HG03432 (cell line): ENCODE measurements around the gene THBD.

Source experiments
- ATAC-seq: cut with Tn5 transposase; IDR thresholded peaks from one replicate; pipeline ENCODE4 v1.9.1; 2021; ENCODE audit warnings: mild to moderate bottlenecking, moderate library complexity; ENCODE audit not compliant: unreplicated experiment

The THBD gene

GRCh38 chr20:23084845-23085365, 35.4 kb upstream of the THBD start:
- ATAC-seq, result no peak

- ATAC-seq, result no peak
These were observed 34.9 kb upstream of the THBD start for GRCh38 chr20:23084282-23084844.

GRCh38 chr20:23083553-23084220, 34.2 kb upstream of the THBD start:
- ATAC-seq, result no peak

DNA sequence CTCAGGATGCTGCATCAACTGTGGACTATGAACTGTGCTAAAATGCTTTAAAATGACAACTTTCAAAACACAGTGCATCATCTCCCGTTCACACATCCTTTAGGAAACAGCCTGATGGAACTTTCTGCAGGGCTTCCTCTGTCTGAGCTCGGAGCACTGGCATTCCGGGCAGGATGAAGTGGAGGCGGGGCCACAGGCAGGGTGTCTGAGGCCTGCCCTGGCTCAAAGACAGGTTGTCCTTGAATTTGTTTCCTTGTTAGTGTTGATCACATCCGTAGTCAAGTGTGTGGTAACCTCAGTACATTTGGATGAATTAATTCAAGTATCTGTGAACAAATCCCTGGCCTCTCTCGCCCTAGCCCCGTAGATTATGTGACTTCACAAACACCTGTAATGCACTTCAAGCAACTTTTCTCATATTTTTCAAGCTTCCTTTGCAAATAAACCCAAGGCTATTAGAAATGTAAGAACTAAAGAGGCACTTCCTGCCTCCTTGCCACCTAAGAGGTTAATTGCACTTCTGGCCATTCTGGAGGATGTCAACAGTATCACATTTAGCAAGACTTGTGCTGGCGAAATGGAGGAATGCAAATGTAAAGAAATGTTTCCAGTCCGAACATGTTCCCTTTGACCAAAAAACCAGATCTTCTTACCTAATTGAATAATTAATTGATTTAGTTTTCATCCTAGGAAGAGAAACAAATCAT, 33.5 kb upstream of the THBD start:
- ATAC-seq, result no peak

GRCh38 chr20:23081263-23081819, 31.9 kb upstream of the THBD start:
- ATAC-seq, result no peak

GRCh38 chr20:23080521-23080920, 31.0 kb upstream of the THBD start:
- ATAC-seq, result no peak

DNA sequence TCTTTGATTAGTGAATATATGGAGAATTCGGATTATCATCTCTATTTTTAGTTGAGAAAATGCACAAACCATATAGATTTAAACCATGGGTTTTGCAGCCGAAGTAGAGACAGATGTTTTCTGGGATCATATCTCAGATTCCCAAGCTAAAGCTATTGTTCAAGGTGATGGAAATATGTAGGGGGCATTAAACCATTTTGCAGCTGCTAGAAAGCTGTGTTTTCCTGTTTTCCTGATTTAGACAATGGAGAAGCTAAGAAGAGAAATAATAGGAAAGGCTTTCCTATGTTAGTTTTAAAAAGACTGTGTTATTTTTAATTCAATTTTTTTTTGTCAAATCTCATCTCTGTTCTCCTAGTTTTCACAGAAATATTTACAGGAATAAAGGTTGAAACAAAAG, 30.5 kb upstream of the THBD start:
- no peak for ATAC-seq

GRCh38 chr20:23079016-23079351, 29.5 kb upstream of the THBD start:
- no peak for ATAC-seq

GRCh38 chr20:23078351-23079015, 29.0 kb upstream of the THBD start:
- no peak for ATAC-seq

GRCh38 chr20:23077277-23077676, 27.8 kb upstream of the THBD start:
- no peak for ATAC-seq

GRCh38 chr20:23074052-23074451, 24.6 kb upstream of the THBD start:
- ATAC-seq, result no peak

DNA sequence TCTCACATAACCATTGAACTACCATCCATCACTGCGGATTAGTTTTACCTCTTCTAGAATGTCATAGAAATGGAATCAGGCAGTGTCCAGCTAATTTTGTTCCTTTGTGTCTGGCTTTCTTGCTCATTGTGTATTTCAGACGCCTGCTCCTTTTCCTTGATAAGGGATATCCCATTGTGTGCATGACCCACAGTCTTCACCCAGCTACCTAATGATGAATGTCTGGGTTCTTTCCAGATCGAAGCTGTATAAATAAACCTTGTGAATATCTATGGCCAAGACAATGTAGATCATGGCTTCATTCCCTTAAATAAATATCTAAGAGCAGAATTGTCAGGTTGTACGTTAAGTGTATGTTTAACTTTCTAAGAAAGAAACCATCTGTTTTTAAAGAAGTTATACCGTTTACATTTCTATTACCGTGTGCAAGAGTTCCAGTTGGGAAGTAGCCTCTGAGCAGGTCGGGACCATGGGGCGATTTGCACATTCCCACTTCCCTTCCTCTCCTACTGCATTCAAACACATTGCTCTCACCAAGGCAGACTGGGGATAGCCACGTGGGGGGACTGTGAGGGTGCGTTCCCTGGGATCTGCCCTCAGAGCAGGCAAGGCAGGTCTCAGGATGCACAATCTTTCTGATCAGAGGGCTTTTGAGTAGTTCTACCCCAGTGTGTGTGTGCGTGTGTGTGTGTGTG, 23.6 kb upstream of the THBD start:
- no peak for ATAC-seq

DNA sequence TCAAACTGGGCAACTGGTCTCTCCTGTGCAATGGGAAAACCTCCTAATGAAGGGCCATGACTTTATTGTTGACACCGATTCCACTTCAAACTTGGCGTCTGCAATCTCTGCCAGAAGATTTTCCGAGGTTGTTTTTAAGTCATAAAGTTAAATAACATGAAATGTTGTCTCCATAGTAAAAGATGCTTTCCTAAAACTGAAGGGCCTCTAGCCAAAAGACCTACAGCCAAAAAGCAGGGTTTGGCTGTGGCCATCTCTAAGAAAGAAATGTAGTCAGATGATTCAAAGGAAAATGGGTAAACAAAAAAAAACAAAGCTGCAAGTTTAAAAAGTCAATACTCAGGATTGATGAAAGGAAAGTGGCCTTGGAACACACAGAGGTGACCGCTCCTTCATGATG, 22.5 kb upstream of the THBD start:
- ATAC-seq, result no peak

GRCh38 chr20:23071398-23071797, 21.9 kb upstream of the THBD start:
- ATAC-seq, result no peak

- no peak for ATAC-seq
These were observed 19.6 kb upstream of the THBD start for GRCh38 chr20:23069108-23069507.

DNA sequence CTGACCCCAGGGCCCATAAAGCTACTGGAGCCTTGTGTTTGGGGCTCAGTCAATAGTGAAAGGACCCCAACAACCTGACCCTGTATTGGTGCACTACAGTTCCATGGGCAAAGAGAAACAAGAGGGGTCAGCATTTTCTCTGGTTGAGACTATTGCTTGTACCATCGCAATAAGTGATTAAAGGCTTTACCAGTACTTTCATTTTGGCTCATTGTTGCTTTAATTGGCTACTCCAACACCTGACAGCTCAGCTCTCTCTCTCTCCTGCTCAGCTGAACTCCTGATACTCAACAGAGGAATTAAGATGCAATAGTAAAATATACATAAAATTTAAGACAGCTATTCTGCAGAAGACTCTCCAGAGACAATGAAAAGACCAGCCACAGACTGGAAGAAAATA, 18.8 kb upstream of the THBD start:
- no peak for ATAC-seq

GRCh38 chr20:23066772-23067171, 17.3 kb upstream of the THBD start:
- ATAC-seq, result no peak

DNA sequence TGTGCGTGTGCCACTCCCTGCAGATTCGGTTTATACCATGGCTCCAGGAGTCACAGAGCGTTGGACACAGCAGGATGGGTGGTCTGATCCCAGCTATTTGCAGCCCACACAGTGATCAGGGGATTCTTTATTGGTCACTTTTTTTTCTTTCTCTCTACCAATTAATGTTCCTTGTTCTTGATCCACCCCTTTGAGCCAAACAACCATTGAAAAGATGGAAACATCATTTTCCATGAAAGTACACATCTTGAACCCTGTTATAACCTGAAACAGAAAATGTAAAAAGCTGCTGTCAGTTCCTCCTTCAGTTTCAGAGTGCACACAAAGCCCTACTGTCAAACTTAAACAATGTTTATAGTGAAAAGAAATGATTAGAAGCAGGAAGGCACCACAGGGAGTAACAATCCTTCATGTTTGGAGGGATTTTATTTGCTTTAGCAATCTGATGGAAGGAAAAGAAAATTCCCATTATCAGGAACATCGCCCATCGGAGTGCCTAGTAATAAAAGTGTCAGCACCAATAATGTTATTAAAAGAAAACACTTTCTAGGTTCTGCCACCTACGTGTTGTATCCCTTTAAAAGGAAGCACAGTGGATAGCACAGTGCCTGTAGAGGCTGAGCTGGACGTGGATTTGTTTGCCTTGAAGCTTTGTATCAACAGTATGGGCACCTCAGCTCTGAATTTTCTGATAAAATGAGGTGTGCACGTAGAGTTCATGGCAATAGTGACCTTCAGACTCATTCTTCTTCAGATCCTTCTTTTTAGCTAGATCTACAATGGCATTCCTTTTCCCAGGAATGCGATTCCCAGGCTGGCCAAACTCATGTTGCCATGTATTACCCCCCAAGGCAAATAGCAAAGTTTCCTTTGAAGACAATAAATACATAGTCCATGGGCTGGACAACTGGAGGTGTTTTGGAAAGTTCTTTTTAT, 16.1 kb upstream of the THBD start:
- ATAC-seq, result no peak

- ATAC-seq, result no peak
These were observed 14.1 kb upstream of the THBD start for GRCh38 chr20:23063581-23063980.

DNA sequence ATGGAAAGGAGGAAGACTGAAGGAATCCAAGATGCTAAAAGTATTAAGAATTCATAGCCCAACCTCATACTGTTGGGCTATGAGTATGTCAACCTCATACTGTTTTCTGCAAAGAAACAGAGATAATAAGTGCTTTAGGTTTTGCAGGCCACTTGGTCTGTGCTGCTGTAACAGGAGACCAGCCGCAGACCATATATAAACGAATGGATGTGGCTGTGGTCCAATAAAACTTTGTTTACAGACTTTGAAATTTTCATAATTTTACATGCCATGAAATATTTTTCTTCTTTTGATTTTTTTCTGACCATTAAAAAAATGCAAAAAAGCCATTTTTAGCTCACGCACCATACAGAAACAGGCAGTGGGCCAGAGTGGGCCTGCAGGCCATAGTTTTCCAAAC, 13.7 kb upstream of the THBD start:
- ATAC-seq, result no peak
